GM12872 (cell line): ENCODE data around the gene RPS21.

Experiments
- CTCF ChIP-seq: IDR thresholded peaks from 3 replicates; pipeline ENCODE4 v1.5.1; 2011; ENCODE audit warnings: low read depth, mild to moderate bottlenecking, low read length, moderate library complexity; ENCODE audit not compliant: insufficient read depth

RPS21 gene

GRCh38 chr20:62395311-62396242 is 8.7 kb downstream of the RPS21 start:
- peak; percentile 11; the same call in 1 of the 3 replicates for TF ChIP-seq CTCF

- no peak for TF ChIP-seq CTCF
Observed at GRCh38 chr20:62396367-62397239, 9.7 kb downstream of the RPS21 start.

- no peak for TF ChIP-seq CTCF
Observed at GRCh38 chr20:62398120-62398821, 11.4 kb downstream of the RPS21 start.

- TF ChIP-seq CTCF = no peak
Observed at GRCh38 chr20:62400021-62400420, 13.1 kb downstream of the RPS21 start.

- TF ChIP-seq CTCF = no peak
Observed at GRCh38 chr20:62400541-62400940, 13.6 kb downstream of the RPS21 start.

- no peak for TF ChIP-seq CTCF
Observed at GRCh38 chr20:62401331-62401779, 14.5 kb downstream of the RPS21 start.
